GM12864 (cell line): Measurements from ENCODE around the gene ANKDD1A.

ENCODE experiments used
- DNase-seq: peaks from one replicate; pipeline ENCODE4 v3.0.0-alpha.2; 2011; ENCODE audit warnings: low read depth
- H3K4me3 ChIP-seq: 2 replicates; pipeline ENCODE4 v1.5.1; 2011; ENCODE audit warnings: mild to moderate bottlenecking, low read depth, low read length, control low read depth
- CTCF ChIP-seq: IDR thresholded peaks from 2 replicates; pipeline ENCODE4 v1.5.1; 2011; ENCODE audit warnings: low read depth, mild to moderate bottlenecking, moderate library complexity, low read length, control low read depth, inconsistent platforms; ENCODE audit errors: missing control alignments

ANKDD1A gene

GRCh38 chr15:64947211-64947610, 35.5 kb downstream of the ANKDD1A start:
- no peak for TF ChIP-seq CTCF
- H3K4me3 ChIP-seq = no peak overlapping the region
- DNase-seq = no peak

GRCh38 chr15:64948916-64949315, 37.2 kb downstream of the ANKDD1A start:
- no peak for TF ChIP-seq CTCF
- no peak for DNase-seq
- no peak overlapping the region for H3K4me3 ChIP-seq

- DNase-seq = no peak
- H3K4me3 ChIP-seq = no peak overlapping the region
- TF ChIP-seq CTCF = no peak
These were observed 37.9 kb downstream of the ANKDD1A start for GRCh38 chr15:64949383-64950186.

- H3K4me3 ChIP-seq = no peak overlapping the region
- no peak for TF ChIP-seq CTCF
- no peak for DNase-seq
These were observed 39.2 kb downstream of the ANKDD1A start for GRCh38 chr15:64950888-64951287.

GRCh38 chr15:64951777-64952418, 40.2 kb downstream of the ANKDD1A start:
- no peak overlapping the region for H3K4me3 ChIP-seq
- no peak for DNase-seq
- no peak for TF ChIP-seq CTCF

- DNase-seq = no peak
- TF ChIP-seq CTCF = no peak
- no peak overlapping the region for H3K4me3 ChIP-seq
These were observed 42.7 kb downstream of the ANKDD1A start for GRCh38 chr15:64954395-64954794.

GRCh38 chr15:64959128-64959527, 47.4 kb downstream of the ANKDD1A start:
- DNase-seq = no peak
- no peak for TF ChIP-seq CTCF

More at GRCh38 chr15:64959128-64959527, 47.4 kb downstream of the ANKDD1A start:
- H3K4me3 ChIP-seq = no peak overlapping the region
